ENCODE data around the gene HCN2.

Gene HCN2

DNA sequence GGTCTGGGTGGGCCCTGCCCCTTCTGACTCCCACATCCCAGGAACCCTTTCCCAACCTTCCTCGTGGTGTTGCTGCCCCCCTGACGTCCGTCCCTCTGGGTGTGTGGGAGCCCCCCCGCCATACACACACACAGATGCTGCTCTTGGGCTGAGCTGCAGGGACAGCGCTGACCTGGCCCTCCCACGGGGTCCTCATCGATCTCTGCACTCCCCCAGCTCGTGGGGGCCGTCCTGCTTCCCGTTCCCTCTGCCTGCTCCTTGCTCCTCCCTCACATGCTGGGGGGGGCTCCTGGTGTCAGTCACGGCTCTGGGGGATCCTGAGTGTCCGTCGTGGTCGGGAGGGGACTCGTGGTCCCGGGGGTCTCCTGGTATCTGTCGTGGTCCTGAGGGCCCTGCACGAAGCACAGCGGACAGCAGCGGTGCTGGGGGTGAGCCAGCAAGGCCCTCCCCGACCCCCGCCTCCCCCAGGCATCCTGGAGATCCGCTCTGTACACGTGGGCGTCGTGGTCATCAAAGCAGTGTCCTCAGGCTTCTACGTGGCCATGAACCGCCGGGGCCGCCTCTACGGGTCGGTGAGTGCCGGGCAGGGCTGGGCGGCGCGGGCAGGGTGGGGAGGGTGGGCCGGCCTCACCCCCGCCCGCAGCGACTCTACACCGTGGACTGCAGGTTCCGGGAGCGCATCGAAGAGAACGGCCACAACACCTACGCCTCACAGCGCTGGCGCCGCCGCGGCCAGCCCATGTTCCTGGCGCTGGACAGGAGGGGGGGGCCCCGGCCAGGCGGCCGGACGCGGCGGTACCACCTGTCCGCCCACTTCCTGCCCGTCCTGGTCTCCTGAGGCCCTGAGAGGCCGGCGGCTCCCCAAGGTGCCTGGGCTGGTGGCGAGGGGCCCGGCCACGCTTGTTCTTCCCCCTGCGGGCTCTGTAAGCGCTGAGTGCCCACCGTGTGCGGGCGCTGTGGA, 53.4 kb downstream of the HCN2 start:
- no peak for DNase-seq

DNA sequence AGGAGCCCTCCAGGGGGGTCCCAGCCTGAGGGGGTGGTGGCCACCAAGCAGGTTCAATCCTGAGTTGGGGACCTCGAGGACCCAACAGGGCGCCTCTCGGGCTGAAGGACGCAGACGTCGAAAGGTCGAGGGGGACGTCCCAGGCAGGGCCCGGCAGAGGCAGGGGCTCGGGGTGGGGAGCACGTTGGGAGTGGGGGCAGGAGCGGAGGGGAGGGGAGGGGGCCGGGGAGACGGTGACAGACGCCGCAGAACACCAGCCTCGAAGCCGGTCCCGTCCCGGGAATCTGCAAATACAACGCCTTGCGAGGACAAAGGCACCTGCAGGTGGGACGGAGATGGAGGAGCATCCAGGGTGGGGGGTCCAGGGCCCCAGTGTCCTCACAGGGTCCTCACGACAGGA, 54.1 kb downstream of the HCN2 start:
- no peak for DNase-seq

DNA sequence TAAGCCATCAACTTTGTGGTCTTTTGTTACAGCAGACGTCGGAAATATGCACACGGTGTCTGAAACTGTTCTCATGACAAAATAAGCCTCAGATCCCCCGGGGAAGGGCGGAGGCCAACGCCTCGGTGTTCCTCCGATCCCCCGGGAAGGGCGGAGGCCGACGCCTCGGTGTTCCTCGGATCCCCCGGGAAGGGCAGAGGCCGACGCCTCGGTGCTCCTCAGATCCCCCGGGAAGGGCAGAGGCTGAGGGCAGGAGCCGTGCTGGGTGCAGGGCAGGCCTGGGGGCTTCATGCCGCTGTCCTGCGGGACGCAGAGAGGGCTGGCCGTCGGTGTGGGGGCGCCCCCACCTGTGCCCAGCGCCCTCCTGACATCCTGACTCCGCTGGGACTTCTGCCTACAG, 54.7 kb downstream of the HCN2 start:
- DNase-seq = no peak

DNA sequence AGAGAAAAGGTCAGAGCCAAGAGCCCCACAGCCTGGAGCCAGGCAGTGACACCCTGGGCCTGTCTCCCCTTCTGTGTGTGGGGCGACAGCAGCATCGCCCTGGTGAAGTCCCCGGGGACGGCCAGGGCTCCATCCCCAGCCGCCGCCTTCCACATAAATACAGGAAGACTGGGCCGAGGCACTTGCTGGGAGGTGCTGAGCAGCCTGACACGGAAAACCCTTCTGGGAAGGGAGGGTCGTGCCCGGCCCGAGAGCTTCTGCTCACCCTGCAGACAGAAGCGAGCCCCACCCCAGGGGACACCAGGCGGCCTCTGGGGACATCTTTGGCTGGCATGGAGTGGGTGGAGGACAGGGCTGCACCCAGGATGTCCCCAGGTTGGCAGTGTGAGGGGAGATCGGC, 55.1 kb downstream of the HCN2 start:
- DNase-seq = no peak

DNA sequence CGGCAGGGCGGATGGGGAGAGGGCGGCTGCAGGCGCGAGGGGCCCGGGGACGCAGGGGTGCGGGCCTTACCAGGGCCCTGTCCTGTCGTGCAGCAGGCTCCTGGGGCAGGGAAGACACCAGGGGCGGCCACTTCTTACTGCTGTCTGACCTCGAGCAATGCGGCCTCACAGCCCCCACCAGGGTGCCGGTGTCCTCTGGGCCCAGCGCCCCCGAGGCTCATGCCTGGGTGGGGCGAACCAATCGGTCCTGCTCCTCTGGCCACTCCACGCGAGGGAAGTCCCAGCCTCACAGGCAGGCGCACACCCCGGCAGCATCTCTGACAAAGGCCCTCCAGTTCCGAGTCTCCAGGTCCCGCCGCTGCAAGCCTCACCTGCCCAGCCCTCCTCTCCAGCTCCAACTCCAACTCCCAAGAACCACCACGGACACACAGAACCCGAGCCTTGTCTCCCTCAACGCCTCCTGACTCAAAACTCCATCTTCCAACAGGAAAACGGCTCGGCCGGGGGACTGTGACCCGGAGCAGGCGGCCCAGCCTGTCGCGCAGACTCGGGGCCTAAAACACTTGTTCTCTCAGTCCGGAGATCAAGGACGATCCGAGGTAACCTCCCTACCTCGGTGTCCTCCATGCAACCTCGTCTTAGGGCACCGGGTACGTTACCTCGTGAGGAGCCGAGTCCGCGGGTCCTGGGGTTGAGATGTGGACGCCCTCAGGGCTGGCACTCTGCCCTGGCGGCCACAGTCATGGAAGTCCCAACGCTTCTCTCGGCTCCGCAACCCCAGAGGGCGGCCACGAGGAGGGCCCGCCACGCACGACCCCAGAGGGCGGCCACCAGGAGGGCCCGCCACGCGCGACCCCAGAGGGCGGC, 56.5 kb downstream of the HCN2 start:
- no peak for DNase-seq

DNA sequence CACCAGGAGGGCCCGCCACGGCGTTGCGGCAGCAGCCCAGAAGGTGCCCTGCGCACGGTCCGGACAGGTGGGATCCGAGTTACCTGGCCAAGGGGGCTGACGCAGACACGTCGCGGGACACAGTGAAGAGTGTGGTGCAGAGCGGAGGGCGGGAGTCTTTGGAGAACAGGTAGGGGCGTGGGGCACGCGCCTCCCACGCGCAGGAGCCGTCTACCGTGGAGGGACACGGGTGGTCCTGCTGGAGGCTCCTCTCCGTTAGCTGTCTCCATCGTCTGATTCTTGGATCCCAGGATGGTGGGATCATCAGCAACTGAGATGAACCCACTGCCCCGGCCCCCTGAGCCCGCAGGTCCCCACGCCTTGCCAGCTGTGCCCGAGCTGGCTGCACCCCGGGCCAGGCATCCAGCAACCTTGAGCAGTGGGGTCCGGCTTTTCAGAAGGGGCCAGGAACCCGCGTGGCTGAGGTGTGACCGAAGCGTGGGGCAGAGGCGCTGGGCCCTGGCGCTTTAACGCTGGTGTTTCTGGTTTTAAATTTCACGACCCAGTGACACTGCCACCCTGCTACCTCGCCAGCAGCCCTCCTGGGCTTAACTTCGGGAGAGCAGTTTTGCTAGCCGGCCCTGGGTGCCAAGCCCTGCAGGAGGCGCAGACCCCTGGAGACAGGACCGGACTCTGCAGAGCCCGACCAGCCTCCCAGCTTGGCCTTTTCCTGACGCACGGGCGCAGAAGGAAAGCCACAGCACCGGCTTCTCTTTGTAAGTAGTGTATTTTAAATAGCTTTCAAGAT, 57.3 kb downstream of the HCN2 start:
- no peak for DNase-seq

DNA sequence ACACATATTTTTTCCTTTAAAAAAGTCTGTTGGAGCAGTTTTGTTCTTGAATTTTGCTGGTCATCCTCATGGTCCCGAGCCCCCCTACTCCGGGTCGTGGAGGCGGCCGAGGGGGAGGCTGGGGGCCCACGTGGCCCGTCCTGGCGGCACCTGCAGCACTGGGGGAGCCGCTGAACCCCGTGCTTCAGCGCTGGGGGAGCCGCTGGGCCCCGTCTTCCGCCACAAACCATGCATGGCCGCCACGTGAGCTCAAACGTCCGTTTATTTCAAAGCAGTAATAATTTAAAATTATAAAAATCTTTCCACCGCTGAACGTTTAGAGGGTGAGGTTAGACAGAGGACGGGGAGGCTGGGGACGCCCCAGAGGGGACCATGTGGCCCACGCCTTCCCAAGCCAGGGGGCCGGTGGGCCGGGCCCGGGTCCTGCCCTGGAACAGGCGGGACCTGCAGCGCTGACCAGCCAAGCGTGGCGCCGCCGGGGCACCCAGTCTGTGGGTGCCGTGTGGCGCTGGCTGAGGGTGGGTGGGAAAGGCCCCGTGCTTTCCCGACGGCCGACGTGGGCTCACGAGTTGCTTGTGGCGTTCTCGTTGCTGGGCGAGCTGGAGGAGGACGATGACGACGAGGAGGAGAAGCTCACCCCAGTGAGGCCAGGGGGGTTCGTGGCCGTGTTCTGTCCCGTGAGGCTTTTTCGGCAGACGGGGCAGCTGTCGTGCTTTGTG, 58.0 kb downstream of the HCN2 start:
- DNase-seq = no peak

DNA sequence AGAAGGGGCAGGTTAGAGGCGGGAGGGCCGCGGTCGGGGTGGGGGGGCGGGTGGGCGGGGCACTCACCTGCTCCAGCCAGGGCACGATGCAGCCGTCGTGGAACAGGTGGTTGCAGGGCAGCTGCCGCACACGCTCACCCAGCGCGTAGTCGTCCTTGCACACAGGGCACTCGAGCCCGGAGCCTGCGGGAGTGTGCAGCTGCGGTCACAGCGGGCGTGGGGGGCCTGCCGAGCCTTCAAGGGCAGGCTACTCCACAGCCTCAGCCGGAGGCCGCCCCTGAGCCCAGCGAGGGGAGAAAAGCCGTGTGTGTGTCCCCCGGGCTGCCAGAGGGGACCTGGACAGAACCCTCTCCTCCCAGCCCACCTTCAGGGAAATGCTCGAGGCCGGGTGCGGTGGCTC, 58.6 kb downstream of the HCN2 start:
- DNase-seq = no peak

DNA sequence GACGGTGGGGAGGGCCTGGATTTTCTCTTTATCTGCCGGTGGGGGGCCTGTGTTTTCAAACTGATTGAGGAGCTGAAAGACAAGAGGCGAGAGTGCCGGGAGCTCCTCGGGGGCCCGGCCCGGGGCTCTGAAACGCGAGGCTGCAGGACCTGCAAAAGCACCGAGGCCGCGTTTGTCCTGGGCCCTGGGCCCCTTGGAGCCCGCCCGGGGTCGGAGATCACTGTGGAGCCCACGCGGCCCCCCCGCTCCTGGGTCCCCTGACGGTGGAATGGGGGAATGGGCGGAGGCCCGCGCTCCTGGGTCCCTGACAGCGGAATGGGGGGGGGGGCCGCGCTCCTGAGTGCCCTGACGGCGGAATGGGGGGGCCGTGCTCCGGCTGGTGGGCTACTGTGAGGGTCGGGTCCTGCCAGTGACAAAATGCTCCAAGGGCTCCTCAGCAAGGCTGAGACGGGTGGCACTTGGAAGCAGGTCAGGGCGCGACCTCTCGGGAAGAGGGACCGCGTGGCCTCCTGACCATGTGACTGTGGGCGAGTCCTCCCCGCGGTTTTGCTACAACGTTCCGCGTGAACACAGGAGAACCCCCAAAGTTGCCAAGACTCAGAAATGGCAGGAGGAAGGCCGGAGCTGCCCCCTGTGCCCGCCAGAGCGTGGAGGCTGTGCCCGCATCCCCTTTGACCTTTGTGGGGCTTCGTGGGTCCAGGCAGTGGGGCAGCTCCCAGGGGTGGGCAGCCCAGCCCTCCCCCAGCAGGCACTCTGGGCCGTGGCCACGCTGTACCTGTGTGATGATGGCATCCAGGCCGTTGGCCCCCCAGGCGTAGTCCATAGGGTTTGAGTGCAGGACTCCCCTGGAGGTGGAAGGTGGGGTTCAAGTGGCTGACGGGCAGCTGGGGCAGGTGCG, 59.5 kb downstream of the HCN2 start:
- no peak for DNase-seq

DNA sequence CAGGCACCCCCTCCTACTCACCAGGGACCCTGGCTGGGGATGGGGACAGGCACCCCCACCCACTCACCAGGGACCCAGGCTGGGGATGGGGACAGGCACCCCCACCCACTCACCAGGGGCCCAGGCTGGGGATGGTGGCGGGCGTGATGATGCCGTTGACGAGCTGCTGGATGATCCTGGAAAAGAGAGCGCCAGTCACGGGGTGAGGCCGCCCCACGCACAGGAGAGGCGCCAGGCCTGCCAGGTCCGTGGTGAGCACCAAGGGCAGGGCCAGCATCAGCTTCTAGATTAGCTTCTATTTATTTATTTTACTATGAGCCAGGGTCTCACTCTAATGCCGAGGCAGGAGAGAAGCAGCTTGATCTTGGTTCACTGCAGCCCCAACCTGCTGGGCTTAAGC, 60.4 kb downstream of the HCN2 start:
- no peak for DNase-seq

DNA sequence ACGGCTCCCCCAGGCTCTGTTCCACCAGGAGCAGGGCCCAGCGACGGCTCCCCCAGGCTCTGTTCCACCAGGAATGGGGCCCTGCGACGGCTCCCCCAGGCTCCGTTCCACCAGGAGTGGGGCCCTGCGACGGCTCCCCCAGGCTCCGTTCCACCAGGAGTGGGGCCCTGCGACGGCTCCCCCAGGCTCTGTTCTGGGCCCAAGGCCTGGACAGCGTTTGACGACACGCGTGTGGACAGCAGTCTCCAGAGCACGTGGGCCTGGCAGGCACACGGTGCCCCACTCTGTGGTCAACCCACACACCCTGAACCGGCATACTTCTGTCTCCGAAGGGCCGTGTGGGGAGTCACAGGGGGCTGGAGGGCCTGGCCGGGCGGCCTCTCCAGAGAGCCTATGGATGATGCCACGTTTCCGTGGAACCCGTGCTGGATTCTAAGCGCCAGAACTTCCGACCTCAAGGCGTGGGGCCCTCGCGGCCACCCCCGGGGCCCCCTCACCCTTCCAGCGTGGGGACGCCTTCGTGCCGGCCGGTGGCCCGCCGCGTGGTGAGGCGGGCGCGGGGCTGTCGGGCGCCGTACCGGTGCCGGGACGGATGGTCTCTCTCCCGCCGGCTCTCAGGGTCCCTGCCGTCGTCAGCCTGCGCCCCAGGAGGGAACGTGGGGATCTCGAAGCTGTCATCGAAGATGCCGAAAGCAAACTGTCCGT, 61.6 kb downstream of the HCN2 start:
- no peak for DNase-seq

DNA sequence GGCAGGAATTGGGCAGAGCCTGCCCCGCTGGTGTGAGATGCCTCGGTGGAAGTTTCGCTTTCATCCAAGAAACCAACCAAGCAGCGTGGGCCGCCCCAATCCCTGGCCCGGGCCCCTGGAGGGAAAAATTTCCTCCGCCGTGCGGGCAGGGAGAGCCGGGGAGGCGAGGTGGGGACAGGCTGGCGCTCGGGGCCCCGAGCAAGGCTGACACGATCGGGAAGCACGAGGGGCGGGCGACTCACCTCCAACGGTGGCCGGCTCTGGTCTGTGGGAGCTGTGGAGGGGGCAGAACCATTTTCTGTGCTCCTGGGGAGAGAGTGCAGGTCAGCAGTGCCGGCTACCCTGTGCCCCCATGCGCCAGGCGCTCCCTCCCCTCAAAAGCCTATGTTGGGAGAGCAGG, 62.3 kb downstream of the HCN2 start:
- DNase-seq = no peak

DNA sequence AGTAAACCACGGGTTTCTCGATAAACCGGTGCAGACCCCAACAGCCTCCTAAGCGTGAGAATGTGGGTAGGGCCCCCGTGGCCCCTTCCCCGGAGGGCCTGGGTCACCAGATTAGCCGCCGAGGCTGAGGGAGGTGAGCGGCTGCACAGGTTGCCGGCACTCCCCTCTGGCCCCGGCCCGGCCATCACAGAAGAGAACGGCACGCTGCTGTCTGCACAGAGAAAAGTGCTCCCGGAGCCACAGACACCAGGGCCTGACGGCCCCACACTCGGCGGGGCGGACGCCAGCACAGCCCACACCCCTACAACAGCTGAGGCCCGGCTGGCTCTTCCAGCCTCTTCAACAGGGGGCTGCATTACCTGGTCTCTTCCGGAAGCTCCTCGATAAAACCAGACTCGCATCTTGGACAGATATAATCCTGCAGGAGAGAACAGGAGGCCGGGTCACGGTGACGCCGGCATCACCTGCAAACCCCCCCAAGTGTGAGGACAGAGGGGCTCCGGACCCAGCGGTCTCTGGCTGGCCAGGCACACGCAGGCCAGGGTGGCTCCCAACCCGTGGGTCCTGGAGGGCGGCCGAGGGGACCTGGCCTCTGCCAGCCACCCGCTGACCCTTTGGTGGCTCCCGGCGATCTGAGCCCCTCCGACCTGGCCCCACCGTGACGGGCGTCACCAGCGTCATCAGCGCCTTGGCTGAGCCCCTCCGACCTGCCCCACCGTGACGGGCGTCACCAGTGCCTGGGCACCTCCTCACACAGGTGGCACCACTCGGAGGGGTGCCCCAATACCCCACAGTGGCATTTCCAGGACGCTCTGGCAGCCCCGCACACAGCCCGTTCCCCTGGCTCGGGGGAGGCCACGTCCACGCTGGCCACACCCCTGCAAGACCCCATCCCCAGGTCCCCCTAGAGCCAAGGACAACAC, 63.0 kb downstream of the HCN2 start:
- no peak for DNase-seq

DNA sequence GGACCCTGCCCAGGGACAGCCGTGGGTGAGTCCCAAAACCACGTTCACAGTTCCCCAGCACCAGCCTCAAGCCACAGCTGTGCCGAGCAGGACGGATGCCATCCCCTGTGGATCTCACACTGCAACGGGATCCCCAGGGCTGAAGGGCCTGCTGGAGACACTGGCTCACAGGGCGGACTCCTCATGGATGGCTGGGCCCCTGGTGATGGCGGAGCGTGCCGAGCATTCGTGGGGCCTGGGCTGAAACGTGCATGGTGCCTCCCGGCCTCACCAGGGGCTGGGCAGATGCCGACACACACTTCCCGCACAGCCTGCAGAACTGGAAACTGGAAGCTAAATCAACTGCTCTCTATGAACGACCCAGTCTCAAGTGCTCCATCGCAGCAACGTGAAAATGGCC, 63.7 kb downstream of the HCN2 start:
- DNase-seq = no peak

DNA sequence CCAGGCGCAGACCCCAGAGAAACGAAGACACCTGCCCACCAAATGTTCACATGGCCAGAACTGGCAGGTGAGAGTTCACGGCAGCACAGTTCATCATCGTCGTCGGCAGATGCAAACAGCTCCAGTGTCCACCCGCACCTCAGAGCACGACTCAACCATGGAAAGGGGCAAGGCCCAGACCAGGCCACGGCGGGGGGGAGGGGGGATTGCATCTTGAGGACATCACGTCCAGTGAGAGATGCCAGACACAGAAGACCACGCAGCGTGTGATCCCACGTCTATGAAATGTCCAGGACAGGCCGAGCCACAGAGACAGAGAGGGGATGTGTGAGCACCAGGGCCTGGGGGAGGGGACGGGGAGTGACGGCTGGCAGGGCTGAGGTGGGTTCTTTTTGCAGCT, 66.0 kb downstream of the HCN2 start:
- DNase-seq = no peak

DNA sequence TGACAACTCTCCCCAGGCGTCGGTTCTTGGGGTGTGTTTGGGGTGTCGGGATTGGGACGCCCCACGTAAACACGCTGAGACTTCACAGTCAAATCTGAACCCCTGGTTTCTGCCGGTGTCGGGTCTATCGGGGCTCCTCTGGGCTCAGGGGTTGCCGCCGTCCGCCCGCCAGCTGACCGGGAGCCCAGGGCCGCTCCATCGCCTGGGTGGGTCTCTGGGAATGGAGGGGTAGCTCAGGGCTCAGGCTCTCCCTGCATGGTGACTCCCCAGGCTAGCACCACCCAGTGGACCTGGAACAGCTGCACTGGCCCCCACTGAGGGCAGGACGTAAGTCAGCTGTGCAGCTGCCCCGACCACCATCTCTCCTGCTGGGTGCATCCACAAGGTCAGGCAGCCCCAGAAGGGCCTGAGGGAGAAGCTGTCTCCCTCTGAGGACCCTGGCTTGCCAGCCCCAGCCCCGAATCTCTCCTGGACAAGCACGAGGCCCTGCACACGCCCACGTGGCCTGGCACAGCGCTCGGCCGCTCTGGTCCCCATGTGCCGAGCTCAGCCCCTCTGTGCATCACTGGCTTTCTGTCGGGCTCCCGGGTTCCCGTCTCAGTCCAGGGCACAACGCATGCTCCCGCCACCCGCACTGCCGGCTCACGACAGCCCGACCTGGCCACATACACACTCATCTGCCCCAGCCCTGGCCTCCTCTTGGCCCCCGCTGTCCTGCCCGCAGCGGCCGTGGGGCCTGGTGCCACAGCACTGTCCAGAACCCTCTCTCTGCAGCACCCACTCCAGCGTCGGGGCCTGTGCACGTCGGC, 67.3 kb downstream of the HCN2 start:
- DNase-seq = no peak

DNA sequence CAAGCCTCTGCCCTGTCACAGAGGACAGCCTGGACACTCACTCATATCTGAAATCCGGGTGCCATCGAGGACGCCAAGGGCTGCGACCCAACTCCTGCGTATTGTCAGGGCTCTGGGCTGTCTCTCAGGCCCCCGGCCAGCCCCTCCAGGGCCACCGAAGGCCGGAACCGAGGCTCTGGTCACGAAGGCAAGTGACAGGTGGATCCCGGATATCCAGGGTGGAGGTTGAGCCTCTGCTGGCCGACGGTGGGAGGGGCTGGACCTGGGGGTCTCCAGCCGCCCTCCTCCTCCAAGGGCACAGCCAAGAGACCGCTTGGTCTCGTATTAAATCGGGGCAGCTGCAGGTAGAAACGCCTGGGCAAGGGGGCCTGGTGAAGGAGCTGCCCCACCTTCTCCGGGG, 67.9 kb downstream of the HCN2 start:
- DNase-seq = no peak

DNA sequence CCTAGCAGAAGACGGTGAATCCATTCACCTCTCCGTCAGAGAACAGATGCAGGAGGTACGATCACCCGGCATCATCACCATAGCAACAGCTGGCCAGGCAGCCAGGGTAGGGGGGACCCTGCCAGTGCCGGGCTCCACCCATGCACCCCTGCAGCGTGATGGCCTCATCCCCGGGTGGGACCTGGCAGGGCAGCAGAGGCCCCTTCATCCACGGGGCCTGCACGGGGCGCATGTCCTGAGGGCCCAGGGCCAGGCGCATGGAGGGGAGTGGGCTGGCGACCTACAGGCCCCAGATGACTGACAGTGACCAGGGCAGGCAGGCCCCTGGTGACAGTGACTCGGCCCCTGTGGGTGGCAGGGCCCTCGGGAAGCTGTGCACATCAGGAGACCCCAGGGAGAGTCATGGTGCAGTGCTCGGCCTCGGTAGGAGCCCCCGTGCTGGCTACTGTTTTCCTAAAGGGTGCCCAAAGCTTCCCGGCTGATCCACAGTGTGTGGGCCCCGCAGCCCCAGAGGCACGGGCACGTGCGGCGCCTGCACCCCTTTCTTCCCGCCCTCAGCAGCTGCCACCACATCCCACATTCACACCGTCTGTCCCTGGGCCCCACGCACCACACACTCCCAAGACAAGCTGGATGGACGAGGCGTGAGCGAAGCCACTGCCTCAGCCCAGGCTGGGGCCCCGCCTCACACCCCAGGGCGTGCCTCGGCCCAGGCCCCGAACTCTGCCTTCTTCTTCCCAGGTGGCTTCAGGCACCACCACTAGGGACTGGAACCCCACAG, 68.6 kb downstream of the HCN2 start:
- no peak for DNase-seq

All from central memory CD4-positive, alpha-beta T cell (primary cell).